ENCODE measurements around the gene ZNF618.

Gene ZNF618

GRCh38 chr9:114048533-114049415 lies 172.7 kb downstream of the ZNF618 start:
- no peak for DNase-seq

DNA sequence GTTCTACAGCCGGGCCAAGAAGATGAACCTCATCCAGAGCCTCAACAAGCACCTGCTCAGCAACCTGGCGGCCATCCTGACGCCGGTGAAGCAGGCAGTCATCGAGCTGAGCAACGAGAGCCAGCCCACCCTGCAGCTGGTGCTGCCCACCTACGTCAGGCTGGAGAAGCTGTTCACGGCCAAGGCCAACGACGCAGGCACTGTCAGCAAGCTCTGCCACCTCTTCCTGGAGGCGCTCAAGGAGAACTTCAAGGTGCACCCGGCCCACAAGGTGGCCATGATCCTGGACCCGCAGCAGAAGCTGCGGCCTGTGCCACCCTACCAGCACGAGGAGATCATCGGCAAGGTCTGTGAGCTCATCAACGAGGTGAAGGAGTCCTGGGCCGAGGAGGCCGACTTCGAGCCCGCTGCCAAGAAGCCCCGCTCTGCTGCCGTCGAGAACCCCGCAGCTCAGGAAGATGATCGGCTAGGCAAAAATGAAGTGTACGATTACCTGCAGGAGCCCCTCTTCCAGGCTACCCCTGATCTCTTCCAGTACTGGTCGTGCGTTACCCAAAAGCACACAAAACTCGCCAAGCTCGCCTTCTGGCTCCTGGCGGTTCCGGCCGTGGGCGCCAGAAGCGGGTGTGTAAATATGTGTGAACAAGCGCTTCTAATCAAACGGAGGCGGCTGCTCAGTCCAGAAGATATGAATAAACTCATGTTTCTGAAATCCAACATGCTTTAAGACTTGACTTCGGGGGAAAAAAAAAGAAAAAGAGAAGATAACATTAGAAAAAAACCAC lies 173.5 kb downstream of the ZNF618 start:
- DNase-seq: no peak

- no peak for DNase-seq
Measured at GRCh38 chr9:114050226-114050568, 174.1 kb downstream of the ZNF618 start.

- no peak for DNase-seq
Measured at GRCh38 chr9:114050646-114051045, 174.5 kb downstream of the ZNF618 start.

DNA sequence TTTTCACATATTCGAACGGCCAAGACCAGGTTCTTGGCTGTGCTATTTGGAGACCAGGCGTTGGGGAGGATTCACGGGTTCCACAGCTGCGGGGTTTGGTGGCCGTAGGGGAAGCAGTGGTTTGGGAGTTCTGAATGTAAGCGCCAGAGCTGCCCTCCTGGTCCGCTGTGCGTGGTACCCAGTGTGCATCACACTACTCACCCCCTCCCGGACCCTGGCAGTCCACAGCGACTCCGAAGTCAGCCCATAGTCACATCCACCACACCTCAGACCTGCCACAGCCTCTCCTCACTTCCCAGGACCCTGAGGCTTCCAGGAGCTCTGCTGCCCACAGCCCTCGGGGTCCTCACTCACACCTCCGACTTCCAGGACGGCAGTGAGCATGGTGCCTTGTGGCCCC lies 175.2 kb downstream of the ZNF618 start:
- DNase-seq: no peak

- DNase-seq: no peak
Measured at GRCh38 chr9:114051706-114052105, 175.6 kb downstream of the ZNF618 start.

DNA sequence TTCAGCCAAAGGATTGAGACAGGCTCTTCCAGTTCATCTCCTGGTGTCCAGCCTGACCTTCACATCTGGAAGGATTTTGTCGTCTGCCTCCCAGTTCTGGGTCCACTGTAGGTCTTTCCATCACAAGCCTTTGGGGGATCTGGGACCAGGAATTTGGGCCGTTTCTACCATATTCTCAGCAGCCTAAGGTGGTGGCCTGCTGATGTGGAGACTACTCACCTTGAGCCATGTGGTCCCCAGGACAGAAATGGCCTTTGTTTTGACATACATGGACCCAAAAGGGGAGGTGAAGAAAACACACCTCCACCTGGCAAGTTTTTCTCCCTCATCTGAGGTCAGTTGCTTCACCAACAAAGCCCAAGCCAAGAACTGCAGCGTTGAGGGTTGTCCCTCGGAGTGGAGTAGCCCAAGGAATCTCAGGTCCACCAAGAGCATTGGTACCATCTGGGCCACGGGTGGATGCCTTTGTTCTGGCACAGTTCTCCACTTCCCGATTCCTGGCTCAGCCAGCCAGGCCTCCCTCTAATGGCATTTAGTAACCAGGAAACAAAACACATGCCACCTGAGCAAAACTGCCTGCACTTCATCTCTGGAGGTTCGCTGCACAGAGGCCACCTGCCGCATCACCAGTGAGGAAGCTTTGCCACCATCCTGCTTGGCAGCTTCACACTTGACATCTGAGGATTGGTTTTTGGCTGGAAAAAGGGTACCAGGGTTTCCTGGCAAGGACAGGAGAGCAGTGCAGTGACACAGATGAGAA lies 177.3 kb downstream of the ZNF618 start:
- no peak for DNase-seq

GRCh38 chr9:114054191-114054690 lies 178.1 kb downstream of the ZNF618 start:
- no peak for DNase-seq

DNA sequence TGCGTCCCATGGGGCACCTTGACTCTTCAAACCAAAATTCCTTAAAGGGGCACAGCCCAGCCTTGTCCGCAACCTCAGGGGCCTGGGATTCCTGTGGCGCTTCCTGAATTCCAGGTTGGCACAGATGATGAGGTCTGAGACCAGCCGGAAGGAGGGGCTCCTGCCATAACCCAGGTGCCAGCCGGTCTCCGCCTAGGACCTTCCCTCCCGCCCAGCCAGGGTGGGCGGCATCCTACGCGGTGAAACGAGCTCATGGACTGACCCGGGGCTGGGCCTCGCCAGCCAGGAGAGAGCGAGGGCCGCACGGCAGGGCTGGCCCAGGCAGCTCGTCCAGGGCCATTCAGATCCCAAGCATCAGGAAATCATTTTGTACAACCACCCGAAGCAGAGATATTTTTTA lies 179.0 kb downstream of the ZNF618 start:
- DNase-seq: no peak

DNA sequence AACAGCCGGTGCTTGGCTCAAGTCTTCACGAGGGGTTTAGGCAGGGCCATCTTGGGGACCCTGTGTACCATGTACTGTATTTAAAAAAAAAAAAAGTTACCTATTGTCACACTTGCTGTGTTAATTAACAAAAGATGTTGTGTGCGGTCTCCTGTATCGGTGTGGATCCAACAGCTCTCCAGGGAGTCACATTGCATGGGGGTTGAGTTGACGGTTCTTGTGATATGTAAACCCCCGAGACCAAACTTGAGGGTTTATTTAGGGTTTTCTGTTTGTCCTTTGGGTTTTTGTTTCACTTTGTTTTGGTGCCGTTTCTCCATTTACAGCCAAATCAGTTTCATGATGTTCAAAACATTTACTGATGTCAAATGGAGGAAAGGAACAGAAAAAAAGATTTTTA lies 179.8 kb downstream of the ZNF618 start:
- no peak for DNase-seq

- DNase-seq: no peak
Measured at GRCh38 chr9:114056527-114056926, 180.4 kb downstream of the ZNF618 start.

GRCh38 chr9:114057161-114057885 lies 181.2 kb downstream of the ZNF618 start:
- no peak for DNase-seq

GRCh38 chr9:114058688-114059046 lies 182.6 kb downstream of the ZNF618 start:
- no peak for DNase-seq

DNA sequence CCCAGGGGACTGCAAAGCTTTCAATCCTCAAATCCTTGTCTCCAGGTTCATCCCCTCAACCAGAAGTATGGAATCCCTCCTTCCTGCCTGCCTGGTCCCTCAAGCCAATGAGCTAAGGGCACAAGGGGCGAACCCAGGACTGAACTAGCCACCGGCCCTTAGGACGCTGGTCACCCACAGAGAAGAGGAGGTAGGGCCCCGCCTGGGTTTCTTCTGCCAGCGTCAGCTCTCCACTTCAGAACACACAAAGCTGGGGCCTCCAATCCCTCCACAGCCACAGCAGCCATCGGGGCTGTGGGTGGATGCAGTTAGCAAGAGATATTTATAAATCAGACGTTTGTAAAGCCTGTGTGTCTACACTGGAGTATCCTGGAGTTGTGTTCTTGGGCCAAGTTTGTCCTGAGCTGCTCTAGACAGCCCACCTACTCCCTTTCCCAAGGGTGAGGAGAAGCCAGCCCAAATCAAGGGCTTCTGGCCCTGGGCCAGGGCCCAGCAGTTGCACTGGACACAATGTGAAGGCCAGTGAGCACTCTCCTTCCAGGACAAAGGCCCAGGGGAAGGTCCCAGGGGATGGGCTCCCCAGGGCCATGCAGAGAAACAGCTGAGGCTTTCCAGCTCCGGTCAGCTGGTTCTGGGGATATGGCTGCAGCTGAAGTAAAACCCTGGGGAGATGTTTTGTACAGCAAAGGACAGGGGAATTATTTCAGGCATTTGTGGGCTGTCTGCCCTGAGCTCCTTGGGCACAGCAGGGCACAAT lies 183.1 kb downstream of the ZNF618 start:
- DNase-seq: no peak

DNA sequence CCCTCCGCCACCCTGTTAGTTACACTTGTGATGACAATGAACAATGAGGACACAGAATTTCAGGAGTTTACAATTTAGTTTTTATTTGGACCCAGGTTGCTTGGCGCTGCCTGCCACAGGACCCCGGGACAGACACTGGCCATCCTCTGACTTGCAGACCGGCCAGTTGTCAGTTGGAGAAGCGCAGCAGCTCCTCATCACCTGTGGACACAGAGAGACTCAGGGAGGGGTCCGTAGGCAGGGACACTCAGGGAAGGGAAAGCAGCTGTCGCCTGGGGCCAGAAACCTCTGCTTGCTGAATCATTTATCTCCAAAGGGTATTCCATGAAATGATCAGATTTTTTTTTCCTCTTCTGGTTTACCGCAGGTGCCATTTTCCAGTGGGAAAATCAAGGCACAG lies 184.0 kb downstream of the ZNF618 start:
- DNase-seq: no peak

GRCh38 chr9:114060711-114061110 lies 184.6 kb downstream of the ZNF618 start:
- no peak for DNase-seq

- no peak for DNase-seq
Measured at GRCh38 chr9:114061292-114061691, 185.2 kb downstream of the ZNF618 start.

DNA sequence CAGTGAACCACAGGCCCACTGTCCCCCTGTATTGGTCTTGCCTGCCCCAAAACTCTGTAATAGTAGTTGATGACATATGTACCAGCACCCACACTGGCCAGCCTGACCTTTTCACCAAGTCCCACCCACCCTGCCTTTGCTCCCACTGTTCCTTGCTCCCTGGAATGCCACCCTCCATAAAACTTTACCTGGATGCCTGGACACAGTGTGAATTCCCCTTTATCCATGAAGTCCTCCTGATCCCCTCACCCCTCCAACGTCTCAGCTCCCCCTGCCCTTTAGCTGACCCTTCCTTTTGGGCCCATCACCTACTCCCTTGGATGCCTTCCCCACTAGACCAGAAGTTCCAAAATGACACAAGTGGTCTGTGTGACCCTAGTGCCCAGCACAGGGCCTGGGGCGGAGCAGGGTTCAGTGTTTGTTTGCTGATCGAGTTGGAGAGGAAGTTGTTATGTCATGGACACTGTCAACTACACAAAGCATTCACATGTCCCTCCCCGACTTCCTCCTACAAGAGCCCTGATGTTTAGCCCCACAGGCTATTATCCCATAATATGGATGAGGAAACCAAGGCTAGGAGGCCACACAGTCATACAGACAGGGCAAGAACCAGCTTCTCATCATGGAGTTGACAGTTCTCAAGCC lies 185.8 kb downstream of the ZNF618 start:
- no peak for DNase-seq

GRCh38 chr9:114065304-114065703 lies 189.2 kb downstream of the ZNF618 start:
- no peak for DNase-seq

- DNase-seq: no peak
Measured at GRCh38 chr9:114069476-114070187, 193.5 kb downstream of the ZNF618 start.
